ENCODE data around the gene PI4KB. TPM values are rescaled to one million over a fixed set of nuclear protein-coding genes. Genes with fewer than 3 reads are reported as not detected.

The PI4KB gene
- total and polyA plus RNA-seq, 2 of the 13 experiments (the other 11 are each of a cell fraction or from before 2014, with no cell fraction given): 19.5 to 29.3 TPM

GRCh38 chr1:151369621-151370048 is 42.4 kb upstream of the PI4KB start:
- WGBS (ENCODE audit: low lambda C conversion rate): 78% methylated on average over 4 of the region's 15 CpGs
- no peaks in the 10 kb centered on the region; a peak in 1 of 5 replicates for H3K27me3 ChIP-seq (ENCODE audit: control insufficient read depth in 1 of 2, insufficient read depth in 2 of 2, low read length in 2 of 2)
- H4K20me1 ChIP-seq (ENCODE audit: insufficient read depth, low read length): no peaks in the 10 kb centered on the region
- no peak overlapping the region for H3K4me3 ChIP-seq (replicated peaks in 1 of 3; ENCODE audit: insufficient read depth in 1 of 3, low read depth in 2 of 3, low read length in 3 of 3)
- no peak for ATAC-seq
- no peak overlapping the region for H3K4me2 ChIP-seq (ENCODE audit: low read depth, low read length)
- H3K4me1 ChIP-seq (ENCODE audit: insufficient read depth, low read length): peaks cover 41% of the 10 kb centered on the region
- in situ Hi-C loops (cut with HindIII; ENCODE audit: extremely low pct_ligation_motif_present, low pct_unique_long_range_greater_than_20kb) (no loop called here), intact Hi-C loops (cut with micrococcal nuclease; ENCODE audit: unreplicated experiment) (no loop called here)
- H3K36me3 ChIP-seq (replicated peaks in 1 of 2; ENCODE audit: control insufficient read depth in 1 of 2, insufficient read depth in 2 of 2, low read length in 2 of 2): peaks cover 8 to 14% of the 10 kb centered on the region in 2 experiments; a peak in 4 of 5 replicates
- no peak for DNase-seq (ENCODE audit: low spot score)
- CTCF ChIA-PET (ENCODE audit: low intra/inter-chr PET ratio, low total read pairs): no interaction called here
- no peaks in the 10 kb centered on the region for H3K9me3 ChIP-seq (ENCODE audit: low read length)
- BruUV-seq (replicated peaks): no TSS peak
- H3K27ac ChIP-seq (ENCODE audit: extremely low read length, insufficient read depth, low read length): no peak overlapping the region
- no peak overlapping the region for H3K9ac ChIP-seq (ENCODE audit: insufficient read depth, low read depth, low read length)
- peaks cover 5% of the 10 kb centered on the region for H3K79me2 ChIP-seq (ENCODE audit: insufficient read depth, low read length)
- H2AFZ ChIP-seq (ENCODE audit: low read length): no peak overlapping the region
- POLR2A ChIA-PET: interaction anchor here (0.9 kb wide), 1 partner anchor 30 kb away, joined by 3 read pairs; the partner anchor contains the start of gene PSMB4
- FAIRE-seq: no peak
- TF ChIP-seq HES4 (CRISPR knock-in tag; IDR thresholded peaks at IDR 0.05; ENCODE audit: borderline replicate concordance) (no peak), DMAP1 (CRISPR knock-in tag; IDR thresholded peaks at IDR 0.05) (no peak), ZHX1 (CRISPR knock-in tag; IDR thresholded peaks at IDR 0.05; ENCODE audit: low read depth) (no peak), BRD4 (CRISPR knock-in tag; IDR thresholded peaks at IDR 0.05) (no peak), ZNF143 (CRISPR knock-in tag; IDR thresholded peaks at IDR 0.05) (no peak), ARID4A (CRISPR knock-in tag; IDR thresholded peaks at IDR 0.05; ENCODE audit: borderline replicate concordance) (no peak), HMGXB3 (CRISPR knock-in tag; IDR thresholded peaks at IDR 0.05; ENCODE audit: borderline replicate concordance) (no peak), ZNF30 (CRISPR knock-in tag; IDR thresholded peaks at IDR 0.05) (no peak), ZNF276 (CRISPR knock-in tag; IDR thresholded peaks at IDR 0.05; ENCODE audit: low read depth) (no peak)

Data from HepG2 (cell line).